IMR-90 (cell line): ENCODE data around the gene ERP44. TPM values are rescaled to one million over a fixed set of nuclear protein-coding genes. Genes with fewer than 3 reads are reported as not detected.

ENCODE experiments used
- ATAC-seq: fragments of 200-7000 bp; cut with Tn5 transposase; 2 replicates; pipeline ENCODE4 v1.9.1; 2020; ENCODE audit warnings: low read depth, mild to moderate bottlenecking, moderate library complexity
- BruUV-seq: library from RNA; stranded (reverse); fragments of 400-500 nt; replicated peaks from 2 replicates; lab custom pipeline; 2021; lab: Mats Ljungman, UMichigan
- CTCF ChIA-PET: fragments of 300-600 bp; formaldehyde crosslinking; extraction: SDS; loops from one replicate; lab custom pipeline; 2021; ENCODE audit warnings: antibody characterized with exemption; lab: Yijun Ruan, JAX
- POLR2A ChIA-PET: fragments of 300-600 bp; sonication (Branson Sonifier 250); formaldehyde crosslinking; loops from one replicate; lab custom pipeline; 2022; ENCODE audit warnings: antibody characterized with exemption; ENCODE audit not compliant: unreplicated experiment; lab: Charles Lee
- DNase-seq: peaks from one replicate; pipeline ENCODE4 v3.0.0; 2013
- H2AFZ ChIP-seq: replicated peaks from 2 replicates; pipeline ENCODE3; 2013; ENCODE audit warnings: low read length, mild to moderate bottlenecking; ENCODE audit not compliant: poor library complexity
- H2AK5ac ChIP-seq: 2 replicates; pipeline ENCODE4 v1.6.1; 2013; ENCODE audit warnings: low read depth, low read length, inconsistent platforms
- H2AK9ac ChIP-seq: replicated peaks from 2 replicates; pipeline ENCODE3; 2013; ENCODE audit warnings: mild to moderate bottlenecking, low read depth, low read length, moderate library complexity; ENCODE audit not compliant: poor library complexity
- H2BK120ac ChIP-seq: 2 replicates; pipeline ENCODE4 v1.6.1; 2013; ENCODE audit warnings: low read depth, low read length, inconsistent platforms
- H2BK15ac ChIP-seq: 3 replicates; pipeline ENCODE4 v1.6.1; 2013; ENCODE audit warnings: low read depth, low read length, inconsistent platforms
- H2BK20ac ChIP-seq: 2 replicates; pipeline ENCODE4 v1.6.1; 2013; ENCODE audit warnings: low read depth, mild to moderate bottlenecking, inconsistent platforms, low read length, moderate library complexity
- H2BK5ac ChIP-seq: 2 replicates; pipeline ENCODE4 v1.6.1; 2013; ENCODE audit warnings: mild to moderate bottlenecking, low read depth, low read length, inconsistent platforms; ENCODE audit not compliant: poor library complexity, severe bottlenecking
- H3K14ac ChIP-seq: replicated peaks from 2 replicates; pipeline ENCODE4 v1.6.1; 2013; ENCODE audit warnings: low read depth, low read length, inconsistent platforms
- H3K18ac ChIP-seq: 2 replicates; pipeline ENCODE4 v1.6.1; 2013; ENCODE audit warnings: low read depth, low read length, control low read depth
- H3K23ac ChIP-seq: 2 replicates; pipeline ENCODE4 v1.6.1; 2013; ENCODE audit warnings: low read depth, low read length, inconsistent platforms
- H3K27ac ChIP-seq: 2 replicates; pipeline ENCODE4 v1.5.1; 2013; ENCODE audit warnings: mild to moderate bottlenecking, control low read depth, low read length; ENCODE audit not compliant: insufficient read depth
- H3K27me3 ChIP-seq: 2 replicates; pipeline ENCODE4 v1.6.1; 2013; ENCODE audit warnings: low read length; ENCODE audit not compliant: control insufficient read depth, insufficient read depth
- H3K36me3 ChIP-seq: 2 replicates; pipeline ENCODE4 v1.6.1; 2013; ENCODE audit warnings: low read length, mixed read lengths; ENCODE audit not compliant: control insufficient read depth, insufficient read depth
- H3K4ac ChIP-seq: 2 replicates; pipeline ENCODE4 v1.6.1; 2013; ENCODE audit warnings: low read depth, low read length, inconsistent platforms
- H3K4me1 ChIP-seq: 2 replicates; pipeline ENCODE4 v1.6.1; 2013; ENCODE audit warnings: low read length, mixed read lengths; ENCODE audit not compliant: control insufficient read depth, insufficient read depth
- H3K4me2 ChIP-seq: 2 replicates; pipeline ENCODE4 v1.6.1; 2013; ENCODE audit warnings: low read depth, mild to moderate bottlenecking, control low read depth, low read length, moderate library complexity
- H3K4me3 ChIP-seq: 2 replicates; pipeline ENCODE4 v1.5.1; 2013; ENCODE audit warnings: low read depth, mild to moderate bottlenecking, control low read depth, low read length, moderate library complexity; ENCODE audit not compliant: insufficient read depth
- H3K56ac ChIP-seq: 2 replicates; pipeline ENCODE4 v1.6.1; 2013; ENCODE audit warnings: low read length, inconsistent platforms; ENCODE audit not compliant: insufficient read depth; ENCODE audit errors: extremely low read depth
- H3K79me1 ChIP-seq, 2 experiments: 2 replicates each; pipeline ENCODE4 v1.6.1; 2013; ENCODE audit warnings: low read length in 2 of 2, inconsistent platforms in 1 of 2, low read depth in 1 of 2
- H3K9ac ChIP-seq: 2 replicates; pipeline ENCODE4 v1.6.1; 2013; ENCODE audit warnings: low read depth, low read length, control low read depth
- H3K9me1 ChIP-seq: 2 replicates; pipeline ENCODE4 v1.6.1; 2013; ENCODE audit warnings: low read length, inconsistent platforms; ENCODE audit not compliant: insufficient read depth
- H3K9me3 ChIP-seq: 2 replicates; pipeline ENCODE4 v1.6.1; 2013; ENCODE audit warnings: low read length; ENCODE audit not compliant: control insufficient read depth, insufficient read depth
- H4K20me1 ChIP-seq: 2 replicates; pipeline ENCODE4 v1.6.1; 2013; ENCODE audit warnings: low read length, inconsistent platforms; ENCODE audit not compliant: insufficient read depth
- H4K5ac ChIP-seq: 2 replicates; pipeline ENCODE4 v1.6.1; 2013; ENCODE audit warnings: mild to moderate bottlenecking, low read depth, low read length, control low read depth
- H4K8ac ChIP-seq, 2 experiments: 2 replicates each; pipeline ENCODE4 v1.6.1; 2013; ENCODE audit warnings: low read depth in 2 of 2, low read length in 2 of 2, control low read depth in 1 of 2, inconsistent platforms in 1 of 2
- H4K91ac ChIP-seq: 2 replicates; pipeline ENCODE4 v1.6.1; 2013; ENCODE audit warnings: low read depth, low read length, inconsistent platforms; ENCODE audit not compliant: insufficient read depth
- CEBPB ChIP-seq: IDR thresholded peaks from 2 replicates; pipeline ENCODE4 v1.6.1; 2012; ENCODE audit warnings: low read depth, low read length, improper control_type of control experiment
- CHD1 ChIP-seq: IDR thresholded peaks from 2 replicates; pipeline ENCODE4 v1.6.1; 2012; ENCODE audit warnings: low read depth, low read length, improper control_type of control experiment
- FOS ChIP-seq: fragments of 150-350 bp; IDR thresholded peaks from 2 replicates; pipeline ENCODE4 v1.6.1; 2016; ENCODE audit warnings: low read depth, low read length
- MAFK ChIP-seq: IDR thresholded peaks from 2 replicates; pipeline ENCODE4 v1.6.1; 2012; ENCODE audit warnings: low read depth, low read length, improper control_type of control experiment
- MAZ ChIP-seq: IDR thresholded peaks from 2 replicates; pipeline ENCODE4 v1.6.1; 2012; ENCODE audit warnings: low read depth, mild to moderate bottlenecking, low read length, improper control_type of control experiment, moderate library complexity, borderline replicate concordance
- MXI1 ChIP-seq: IDR thresholded peaks from 2 replicates; pipeline ENCODE4 v1.6.1; 2012; ENCODE audit warnings: low read depth, mild to moderate bottlenecking, low read length, moderate library complexity, borderline replicate concordance
- NFE2L2 ChIP-seq: fragments of 150-350 bp; IDR thresholded peaks from 2 replicates; pipeline ENCODE4 v1.6.1; 2016; ENCODE audit warnings: low read depth, mild to moderate bottlenecking, low read length
- RAD21 ChIP-seq: IDR thresholded peaks from 2 replicates; pipeline ENCODE4 v1.6.1; 2012; ENCODE audit warnings: low read length, improper control_type of control experiment
- RCOR1 ChIP-seq: IDR thresholded peaks from 2 replicates; pipeline ENCODE4 v1.6.1; 2012; ENCODE audit warnings: mild to moderate bottlenecking, low read length, improper control_type of control experiment; ENCODE audit not compliant: insufficient replicate concordance
- RFX5 ChIP-seq: IDR thresholded peaks from 2 replicates; pipeline ENCODE4 v1.8.0; 2012; ENCODE audit warnings: low read depth, mild to moderate bottlenecking, low read length, moderate library complexity
- SMC3 ChIP-seq: fragments of 150-350 bp; IDR thresholded peaks from 2 replicates; pipeline ENCODE4 v1.6.1; 2016; ENCODE audit warnings: low read depth, mild to moderate bottlenecking, antibody characterized with exemption, low read length, moderate library complexity
- USF2 ChIP-seq: fragments of 150-350 bp; IDR thresholded peaks from 2 replicates; pipeline ENCODE4 v1.6.1; 2017; ENCODE audit warnings: mild to moderate bottlenecking, antibody characterized with exemption, low read length, low read depth
- WGBS, 2 experiments: methylation state at CpG; one replicate each; pipeline versions ENCODE4 v1.1.5 to v1.1.7; 2013; ENCODE audit warnings: missing lambda C conversion rate in 2 of 2; ENCODE audit not compliant: insufficient read length in 1 of 2; ENCODE audit errors: extremely low coverage in 2 of 2; 5-methylcytosine and 5-hydroxymethylcytosine counted together
- dilution Hi-C: fragments of 300-500 bp; cut with HindIII; formaldehyde crosslinking; loops from one replicate; pipeline ENCODE4 v1.14.3; 2018; ENCODE audit warnings: low sequenced_read_pairs; ENCODE audit not compliant: unreplicated experiment
- in situ Hi-C: fragments of 300-500 bp; cut with MboI; formaldehyde crosslinking; loops from 3 replicates; pipeline ENCODE4 v1.14.3; 2019; ENCODE audit warnings: low sequenced_read_pairs, inconsistent platforms, mixed read lengths
- intact Hi-C: fragments of 100-400 bp; cut with micrococcal nuclease; formaldehyde crosslinking; loops from 2 replicates; pipeline ENCODE4 v1.10.0; 2022
- polyA plus RNA-seq, 3 experiments: library from polyadenylated mRNA; depleted of rRNA; stranded (reverse); fragments of >200 nt; gene quantifications; 2 replicates each; pipeline ENCODE4 v1.2.3, GENCODE V29; 2012; ENCODE audit warnings: low replicate concordance in 1 of 3
- total RNA-seq: library from RNA; depleted of rRNA; stranded (reverse); fragments of >200 nt; gene quantifications from 2 replicates; pipeline ENCODE4 v1.2.3, GENCODE V29; 2012

Gene ERP44
- total and polyA plus RNA-seq, 2 of the 4 experiments (the other 2 are of a cell fraction) = 9.1 to 13.5 TPM

GRCh38 chr9:100090880-100091279 is 7.9 kb downstream of the ERP44 start:
- dilution Hi-C loops (no loop called here), in situ Hi-C loops (no loop called here), intact Hi-C loops (loop anchor here (10.0 kb wide), 1 partner anchor 504 kb away; no protein-coding TSS in a partner anchor)
- TF ChIP-seq MAZ (no peak), SMC3 (no peak), USF2 (no peak), RCOR1 (no peak), MAFK (no peak), CHD1 (no peak), RFX5 (no peak), FOS (no peak), CEBPB (no peak), NFE2L2 (no peak), RAD21 (no peak), MXI1 (no peak)
- no peak overlapping the region for H2BK5ac ChIP-seq
- H3K9me3 ChIP-seq = no peaks in the 10 kb centered on the region
- H4K91ac ChIP-seq = no peak overlapping the region
- no peak overlapping the region for H2AFZ ChIP-seq
- ChIA-PET CTCF (interaction anchor here (0.6 kb wide), 1 partner anchor 369 kb away, joined by 3 read pairs; no protein-coding TSS in a partner anchor), POLR2A (no interaction called here)
- H4K20me1 ChIP-seq = peaks cover 55% of the 10 kb centered on the region; the same call in 1 of the 2 replicates
- no peak overlapping the region for H3K56ac ChIP-seq
- H2AK9ac ChIP-seq = no peak overlapping the region
- H4K8ac ChIP-seq = no peak overlapping the region
- H3K4me1 ChIP-seq = peaks cover 5% of the 10 kb centered on the region
- H3K9ac ChIP-seq = no peak overlapping the region
- H3K27ac ChIP-seq = no peak overlapping the region
- no peak overlapping the region for H2BK15ac ChIP-seq
- peaks cover 15 to 52% of the 10 kb centered on the region in 2 experiments; a peak in 3 of 4 replicates for H3K79me1 ChIP-seq
- H3K9me1 ChIP-seq = no peaks in the 10 kb centered on the region
- H3K4me3 ChIP-seq = no peak overlapping the region
- no peak overlapping the region for H3K23ac ChIP-seq
- no peak overlapping the region for H3K4me2 ChIP-seq
- DNase-seq (no peak), ATAC-seq (no peak)
- H2AK5ac ChIP-seq = no peak overlapping the region
- no peak overlapping the region for H4K5ac ChIP-seq
- no CpG with 5 or more reads among the region's 1 CpG for WGBS, 2 experiments
- no peak overlapping the region for H3K18ac ChIP-seq
- H3K14ac ChIP-seq = no peak overlapping the region
- H3K4ac ChIP-seq = no peak overlapping the region
- BruUV-seq = no TSS peak
- H2BK120ac ChIP-seq = no peak overlapping the region
- H3K27me3 ChIP-seq = no peaks in the 10 kb centered on the region
- H3K36me3 ChIP-seq = no peaks in the 10 kb centered on the region
- H2BK20ac ChIP-seq = no peak overlapping the region
